ENCODE results near the gene PTPN21. TPM values are rescaled to one million over a fixed set of nuclear protein-coding genes. Genes with fewer than 3 reads are reported as not detected.

The PTPN21 gene
- total and polyA plus RNA-seq, 9 of the 15 experiments (the other 6 are each of a cell fraction or from before 2014, with no cell fraction given) = 0.06 to 1.9 (median 0.94) TPM

GRCh38 chr14:88516861-88517357 lies 37.9 kb downstream of the PTPN21 start:
- BruUV-seq (replicated peaks) = no TSS peak
- ATAC-seq (no peak), DNase-seq (ENCODE audit: extremely low read depth in 1 of 4, low spot score in 3 of 4) (no peak), FAIRE-seq (no peak)
- Histone ChIP-seq H2AFZ (ENCODE audit: low read depth, low read length) (no peak overlapping the region), H3K79me2 (ENCODE audit: control insufficient read depth, insufficient read depth, low read length) (no peaks in the 10 kb centered on the region), H3K36me3 (ENCODE audit: control insufficient read depth, insufficient read depth, low read length) (no peaks in the 10 kb centered on the region), H4K20me1 (replicated peaks; ENCODE audit: control insufficient read depth, insufficient read depth, low read length) (no peaks in the 10 kb centered on the region), H3K9ac (ENCODE audit: insufficient read depth in 1 of 2, low read depth in 2 of 2, low read length in 2 of 2) (no peak overlapping the region), H3K4me2 (ENCODE audit: insufficient read depth, low read length) (no peak overlapping the region), H3K4me3 (no peak overlapping the region), H3K27ac (ENCODE audit: extremely low read depth, low read depth, low read length) (no peak overlapping the region), H3K9me1 (ENCODE audit: control insufficient read depth, insufficient read depth, low read length) (no peaks in the 10 kb centered on the region), H3K9me3 (replicated peaks; ENCODE audit: control insufficient read depth, insufficient read depth, low read depth, low read length) (no peaks in the 10 kb centered on the region), H3K27me3 (ENCODE audit: control insufficient read depth in 2 of 2, insufficient read depth in 2 of 2, low read length in 2 of 2) (no peaks in the 10 kb centered on the region), H3K4me1 (replicated peaks in 1 of 2; ENCODE audit: control insufficient read depth in 2 of 2, insufficient read depth in 2 of 2, low read length in 2 of 2) (no peaks in the 10 kb centered on the region)
- ChIA-PET POLR2A (no interaction called here), CTCF (ENCODE audit: low intra/inter-chr PET ratio) (no interaction called here)
- 12% methylated on average over 7 of the region's 7 CpGs for WGBS (ENCODE audit: insufficient coverage, low coverage, missing lambda C conversion rate)
- intact Hi-C loops (cut with micrococcal nuclease) = no loop called here
- in situ Hi-C loops (cut with MboI) = no loop called here
- no peak for TF ChIP-seq KHSRP (IDR thresholded peaks at IDR 0.05)
- no peak for TF ChIP-seq CHCHD3 (CRISPR knock-in tag; IDR thresholded peaks at IDR 0.05)

GRCh38 chr14:88515499-88516221 lies 39.1 kb downstream of the PTPN21 start:
- H3K9me1 ChIP-seq (ENCODE audit: control insufficient read depth, insufficient read depth, low read length) = no peaks in the 10 kb centered on the region
- no peaks in the 10 kb centered on the region for H3K9me3 ChIP-seq (replicated peaks; ENCODE audit: control insufficient read depth, insufficient read depth, low read depth, low read length)
- CTCF ChIA-PET (ENCODE audit: low intra/inter-chr PET ratio) = no interaction called here
- H3K27ac ChIP-seq (ENCODE audit: extremely low read depth, low read depth, low read length) = no peak overlapping the region
- no peak overlapping the region for H3K4me3 ChIP-seq
- POLR2A ChIA-PET = no interaction called here
- H2AFZ ChIP-seq (ENCODE audit: low read depth, low read length) = no peak overlapping the region
- no peak overlapping the region for H3K4me2 ChIP-seq (ENCODE audit: insufficient read depth, low read length)
- ATAC-seq = no peak
- H3K4me1 ChIP-seq (replicated peaks in 1 of 2; ENCODE audit: control insufficient read depth in 2 of 2, insufficient read depth in 2 of 2, low read length in 2 of 2) = no peaks in the 10 kb centered on the region
- intact Hi-C loops (cut with micrococcal nuclease) = no loop called here
- no TSS peak for BruUV-seq (replicated peaks)
- no peak for FAIRE-seq
- no peaks in the 10 kb centered on the region for H3K79me2 ChIP-seq (ENCODE audit: control insufficient read depth, insufficient read depth, low read length)
- WGBS (ENCODE audit: insufficient coverage, low coverage, missing lambda C conversion rate) = 0% methylated on average over 1 of the region's 1 CpG
- no peaks in the 10 kb centered on the region for H3K36me3 ChIP-seq (ENCODE audit: control insufficient read depth, insufficient read depth, low read length)
- in situ Hi-C loops (cut with MboI) = no loop called here
- no peaks in the 10 kb centered on the region for H3K27me3 ChIP-seq (ENCODE audit: control insufficient read depth in 2 of 2, insufficient read depth in 2 of 2, low read length in 2 of 2)
- H3K9ac ChIP-seq (ENCODE audit: insufficient read depth in 1 of 2, low read depth in 2 of 2, low read length in 2 of 2) = no peak overlapping the region
- DNase-seq (ENCODE audit: extremely low read depth in 1 of 4, low spot score in 3 of 4) = no peak
- no peaks in the 10 kb centered on the region for H4K20me1 ChIP-seq (replicated peaks; ENCODE audit: control insufficient read depth, insufficient read depth, low read length)
- TF ChIP-seq CCNT2 (IDR thresholded peaks at IDR 0.05; ENCODE audit: borderline replicate concordance, extremely low read depth, insufficient read length, low read depth, low read length) (no peak), MCM3 (IDR thresholded peaks at IDR 0.05) (no peak), ZFP91 (CRISPR knock-in tag; IDR thresholded peaks at IDR 0.05) (no peak), PHF8 (IDR thresholded peaks at IDR 0.05; ENCODE audit: borderline replicate concordance, low read length) (no peak), NFATC3 (IDR thresholded peaks at IDR 0.05) (no peak), XRCC5 (IDR thresholded peaks at IDR 0.05; ENCODE audit: low read depth, low read length) (no peak), FOS (IDR thresholded peaks at IDR 0.05; ENCODE audit: extremely low read depth, insufficient read length) (no peak), KLF6 (CRISPR knock-in tag; IDR thresholded peaks at IDR 0.05; ENCODE audit: borderline replicate concordance) (no peak)
- TF ChIP-seq, protein P1, sequence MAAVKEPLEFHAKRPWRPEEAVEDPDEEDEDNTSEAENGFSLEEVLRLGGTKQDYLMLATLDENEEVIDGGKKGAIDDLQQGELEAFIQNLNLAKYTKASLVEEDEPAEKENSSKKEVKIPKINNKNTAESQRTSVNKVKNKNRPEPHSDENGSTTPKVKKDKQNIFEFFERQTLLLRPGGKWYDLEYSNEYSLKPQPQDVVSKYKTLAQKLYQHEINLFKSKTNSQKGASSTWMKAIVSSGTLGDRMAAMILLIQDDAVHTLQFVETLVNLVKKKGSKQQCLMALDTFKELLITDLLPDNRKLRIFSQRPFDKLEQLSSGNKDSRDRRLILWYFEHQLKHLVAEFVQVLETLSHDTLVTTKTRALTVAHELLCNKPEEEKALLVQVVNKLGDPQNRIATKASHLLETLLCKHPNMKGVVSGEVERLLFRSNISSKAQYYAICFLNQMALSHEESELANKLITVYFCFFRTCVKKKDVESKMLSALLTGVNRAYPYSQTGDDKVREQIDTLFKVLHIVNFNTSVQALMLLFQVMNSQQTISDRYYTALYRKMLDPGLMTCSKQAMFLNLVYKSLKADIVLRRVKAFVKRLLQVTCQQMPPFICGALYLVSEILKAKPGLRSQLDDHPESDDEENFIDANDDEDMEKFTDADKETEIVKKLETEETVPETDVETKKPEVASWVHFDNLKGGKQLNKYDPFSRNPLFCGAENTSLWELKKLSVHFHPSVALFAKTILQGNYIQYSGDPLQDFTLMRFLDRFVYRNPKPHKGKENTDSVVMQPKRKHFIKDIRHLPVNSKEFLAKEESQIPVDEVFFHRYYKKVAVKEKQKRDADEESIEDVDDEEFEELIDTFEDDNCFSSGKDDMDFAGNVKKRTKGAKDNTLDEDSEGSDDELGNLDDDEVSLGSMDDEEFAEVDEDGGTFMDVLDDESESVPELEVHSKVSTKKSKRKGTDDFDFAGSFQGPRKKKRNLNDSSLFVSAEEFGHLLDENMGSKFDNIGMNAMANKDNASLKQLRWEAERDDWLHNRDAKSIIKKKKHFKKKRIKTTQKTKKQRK (IDR thresholded peaks at IDR 0.05; ENCODE audit: borderline replicate concordance, low read depth, low read length) = no peak
